GM21515 (cell line): Measurements from ENCODE around the gene ERC2.

Experiments
- ATAC-seq: cut with Tn5 transposase; IDR thresholded peaks from one replicate; pipeline ENCODE4 v1.9.1; 2021; ENCODE audit not compliant: unreplicated experiment

The ERC2 gene

DNA sequence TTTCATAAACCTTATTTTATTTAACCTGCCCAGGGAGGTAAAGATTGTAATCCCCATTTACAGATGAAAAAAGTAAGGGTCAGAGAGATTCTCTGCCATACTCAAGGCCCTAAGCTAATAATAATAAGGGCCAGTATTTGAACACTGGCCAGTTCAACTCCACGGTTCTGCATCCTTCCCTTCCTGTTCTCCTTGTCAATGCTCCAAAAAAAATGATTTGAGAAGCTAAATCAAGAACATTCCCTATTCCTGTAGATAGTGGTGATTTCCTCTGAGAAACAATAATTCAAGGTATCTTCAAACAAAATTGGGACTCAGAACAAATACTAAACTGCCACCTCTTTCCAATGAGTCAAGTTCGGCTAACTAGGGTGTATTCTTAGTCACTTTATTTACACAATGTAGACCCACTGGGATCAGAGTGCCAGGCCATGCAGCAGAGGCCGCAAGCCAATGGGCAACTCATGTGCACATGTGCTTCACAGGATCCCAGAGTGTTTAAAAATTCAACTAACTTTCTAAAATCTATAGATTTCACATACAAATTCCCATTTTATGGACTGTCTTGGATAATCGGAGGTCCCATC is 521.6 kb downstream of the ERC2 start:
- no peak for ATAC-seq

DNA sequence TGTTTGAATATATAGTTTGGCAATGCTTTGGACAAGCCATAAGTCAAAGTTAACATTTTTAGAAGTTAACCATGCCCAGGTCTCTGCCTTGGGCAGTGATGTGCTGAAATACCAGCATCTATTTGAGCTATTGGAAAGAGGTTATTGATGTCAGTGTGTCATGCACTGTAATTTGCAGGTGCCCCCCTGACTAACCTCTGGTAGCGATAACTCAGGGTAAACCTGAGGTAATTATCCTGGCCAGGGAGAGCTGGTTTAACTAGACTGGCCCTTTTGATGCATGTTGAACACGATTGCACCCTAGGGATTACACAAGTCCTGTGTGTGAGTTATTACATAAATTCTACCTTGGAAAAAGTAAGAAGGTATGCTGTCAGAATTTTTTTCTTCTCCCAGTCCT is 525.4 kb downstream of the ERC2 start:
- ATAC-seq, result no peak

DNA sequence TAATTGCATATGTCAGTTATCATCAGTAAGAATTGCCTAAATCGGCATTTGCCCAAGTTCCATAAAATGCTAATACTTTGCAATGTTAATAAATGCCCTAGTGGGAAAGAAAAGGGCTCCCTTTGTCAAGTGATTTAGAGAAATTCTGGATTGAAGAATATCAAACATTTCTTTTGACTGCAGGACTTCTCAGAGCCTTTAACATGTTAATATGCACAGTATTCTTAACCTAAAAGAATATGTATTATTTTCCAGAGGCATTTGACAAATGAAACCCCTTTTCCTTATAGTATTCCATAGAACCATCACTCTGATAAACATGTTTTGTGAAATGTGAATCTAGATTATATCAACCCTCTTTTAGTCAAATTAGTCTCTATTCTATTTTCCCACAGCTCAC is 529.0 kb downstream of the ERC2 start:
- ATAC-seq, result no peak

DNA sequence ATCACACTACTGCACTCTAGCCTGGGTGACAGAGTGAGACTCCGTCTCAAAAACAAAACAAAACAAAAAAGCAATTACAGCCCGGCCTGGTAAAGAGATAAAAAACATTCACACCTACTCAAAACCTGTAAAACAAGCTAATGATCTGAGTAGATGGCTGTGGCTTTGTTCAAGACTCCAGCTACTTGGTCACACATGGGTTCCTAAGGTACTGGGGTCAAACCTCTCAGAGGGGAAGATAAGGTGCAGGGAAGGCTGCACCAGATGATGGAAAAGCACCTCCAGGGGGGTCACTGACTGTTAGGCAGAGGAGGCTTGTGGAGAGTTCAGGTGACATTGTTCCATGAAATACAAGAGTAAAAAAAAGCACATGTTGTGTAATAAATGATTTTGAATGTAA is 531.0 kb downstream of the ERC2 start:
- ATAC-seq, result no peak

DNA sequence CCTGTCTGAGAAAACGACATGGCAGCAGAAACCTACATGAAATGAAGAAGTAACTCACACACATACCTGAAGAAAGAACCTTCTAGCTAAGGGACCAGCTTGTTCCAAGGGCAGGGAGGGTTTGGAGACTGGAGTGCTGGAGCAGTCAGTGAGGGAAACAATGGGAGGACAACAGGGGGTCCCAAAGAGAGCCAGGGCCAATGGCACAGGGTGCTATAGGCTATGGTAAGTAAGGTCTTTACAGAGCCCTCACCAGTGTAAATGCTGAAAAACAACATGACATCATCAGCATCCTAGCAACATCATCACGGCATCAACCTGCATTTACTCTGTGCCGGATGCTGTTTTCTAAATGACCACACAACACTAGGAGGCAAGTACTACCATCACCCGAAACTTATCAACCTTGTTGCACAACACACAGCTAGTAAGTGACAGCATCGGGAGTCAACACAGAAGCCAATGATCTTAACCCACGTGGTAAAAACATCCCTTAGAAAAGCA is 531.7 kb downstream of the ERC2 start:
- no peak for ATAC-seq

DNA sequence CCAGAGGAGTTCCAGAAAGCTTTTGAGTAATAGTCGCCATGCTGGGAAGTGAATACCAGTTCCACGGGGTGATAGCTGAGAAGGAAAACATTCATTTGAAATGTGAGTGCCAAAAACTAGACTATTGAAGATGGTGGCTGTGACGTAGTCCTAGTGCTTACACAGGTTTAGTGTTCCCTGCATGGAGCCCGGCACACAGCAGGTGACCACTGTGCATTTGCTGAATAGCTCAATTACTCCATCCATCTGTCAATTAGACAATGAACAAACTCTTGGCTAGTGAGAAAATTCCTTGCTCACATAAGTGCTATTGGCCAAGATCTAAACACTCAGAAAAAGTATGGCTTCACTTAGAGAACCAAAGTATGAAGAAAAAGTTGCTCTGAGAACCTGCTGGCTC is 533.0 kb downstream of the ERC2 start:
- ATAC-seq, result no peak

DNA sequence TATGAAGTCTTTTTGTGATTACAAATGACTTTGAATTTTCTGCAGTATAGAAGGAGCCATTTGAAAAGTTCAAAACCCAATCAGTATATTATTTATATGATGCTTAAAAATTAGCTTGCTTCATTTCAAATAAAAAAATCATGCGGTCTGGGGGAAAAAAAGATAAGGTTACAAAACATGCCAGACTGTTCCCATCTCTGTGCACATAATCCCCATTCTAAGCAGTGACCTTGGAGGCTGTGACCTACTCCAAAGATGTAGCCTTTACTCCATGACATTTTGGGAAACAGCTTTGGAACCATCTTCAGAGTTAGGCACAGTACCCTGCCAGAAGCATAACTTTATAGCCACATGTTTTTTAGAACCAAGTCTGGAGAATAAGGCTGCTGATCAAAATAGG is 533.5 kb downstream of the ERC2 start:
- no peak for ATAC-seq

DNA sequence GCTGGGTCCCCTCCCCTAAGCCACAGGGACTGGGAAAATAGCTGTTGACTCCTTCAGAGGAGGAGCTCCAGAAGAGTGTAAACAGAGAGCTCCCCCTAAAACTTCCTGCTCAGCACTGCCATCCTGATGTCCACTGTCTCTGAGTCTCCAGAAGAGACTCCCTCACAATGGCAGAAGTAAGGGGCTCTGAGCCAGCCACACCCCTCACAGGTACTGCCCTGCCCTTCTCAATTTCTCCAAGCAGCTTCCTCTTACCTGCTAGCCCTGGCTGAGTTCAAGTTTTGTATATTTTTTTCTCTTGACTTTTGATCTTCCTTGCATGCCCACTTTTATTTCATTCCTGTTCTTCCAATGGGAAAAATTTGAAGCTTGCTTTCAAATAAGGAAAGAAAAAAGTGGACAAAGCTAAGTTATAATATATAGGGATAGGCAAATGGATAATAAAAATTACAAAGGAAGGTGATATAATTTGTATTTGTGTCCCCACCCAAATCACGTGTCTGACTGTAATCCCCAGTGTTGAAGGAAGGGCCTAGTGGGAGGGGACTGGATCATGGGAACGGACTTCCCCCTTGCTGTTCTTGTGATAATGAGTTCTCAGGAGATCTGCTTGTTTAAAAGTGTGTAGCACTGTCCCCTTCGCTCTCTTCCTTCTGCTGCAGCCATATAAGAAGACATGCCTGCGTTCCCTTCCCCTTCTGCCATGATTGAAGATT is 539.0 kb downstream of the ERC2 start:
- ATAC-seq, result no peak

DNA sequence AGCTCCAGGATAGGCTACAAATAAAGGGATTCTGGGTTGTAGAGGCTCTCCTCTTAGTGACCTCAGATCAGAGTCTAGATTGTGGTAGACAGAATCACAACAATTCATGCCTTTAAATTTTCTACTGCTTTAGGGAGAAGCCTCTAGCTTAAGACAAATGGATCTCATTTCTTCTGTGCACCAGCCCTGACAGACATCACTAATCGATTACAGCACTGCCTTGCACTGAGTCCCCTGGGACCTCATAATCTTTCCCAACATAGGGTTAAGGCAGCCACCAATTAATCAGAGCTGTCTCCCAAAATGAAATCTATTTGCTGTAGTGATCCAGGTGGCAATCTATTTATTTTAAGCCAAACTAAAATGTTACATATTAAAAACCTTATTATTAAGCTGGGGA is 544.6 kb downstream of the ERC2 start:
- ATAC-seq, result no peak

DNA sequence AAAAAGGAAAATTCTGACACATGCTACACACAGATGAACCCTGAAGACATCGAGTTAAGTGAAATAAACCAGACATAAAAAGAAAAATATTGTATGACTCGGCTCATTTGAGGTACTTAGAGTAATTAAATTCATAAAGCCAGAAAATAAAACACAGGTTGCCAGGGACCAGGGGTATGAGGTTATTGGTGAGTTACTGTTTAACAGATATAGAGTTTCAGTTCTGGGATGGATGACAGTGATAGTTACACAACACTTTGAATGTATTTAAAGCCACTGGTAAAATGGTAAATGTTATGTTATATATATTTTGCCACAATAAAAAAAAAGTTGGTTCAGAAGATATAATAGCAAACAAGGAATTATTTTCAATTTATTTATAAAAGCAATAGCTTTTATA is 545.1 kb downstream of the ERC2 start:
- ATAC-seq, result no peak

DNA sequence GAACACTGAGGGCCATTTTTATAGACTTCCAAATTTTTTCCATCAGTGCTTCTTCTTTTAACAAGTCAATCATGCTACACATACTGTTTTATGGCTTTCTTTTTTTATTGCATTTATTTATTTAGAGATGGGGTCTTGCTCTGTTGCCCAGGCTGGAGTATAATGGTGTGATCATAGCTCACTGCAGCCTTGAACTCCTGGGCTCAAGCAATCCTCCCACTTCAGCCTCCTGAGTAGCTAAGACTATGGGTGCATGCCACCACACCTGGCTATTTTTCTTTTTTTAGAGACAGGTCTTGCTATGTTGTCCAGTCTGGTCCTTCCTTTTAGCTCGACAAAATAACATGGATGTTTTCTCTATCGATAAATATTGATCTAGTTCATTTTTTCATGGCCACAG is 555.4 kb downstream of the ERC2 start:
- ATAC-seq, result no peak

DNA sequence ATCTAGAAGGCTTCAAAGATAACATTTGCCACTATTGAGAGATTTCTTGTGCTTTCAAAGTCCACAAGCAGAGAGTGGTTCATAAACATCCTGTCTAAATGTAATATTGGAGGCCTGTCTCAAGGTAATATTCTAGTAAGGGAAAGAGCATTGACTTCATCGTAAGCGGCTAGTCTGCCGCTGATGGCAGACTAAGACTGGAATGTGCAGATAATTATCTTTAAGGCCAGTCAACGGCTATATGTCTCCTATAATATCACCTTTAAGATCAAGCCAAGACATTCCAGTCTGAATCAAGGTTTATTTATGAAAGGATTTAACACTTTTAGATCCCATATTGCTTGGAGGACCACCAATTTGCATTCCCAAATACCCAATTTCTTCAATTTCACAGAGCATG is 557.0 kb downstream of the ERC2 start:
- no peak for ATAC-seq

DNA sequence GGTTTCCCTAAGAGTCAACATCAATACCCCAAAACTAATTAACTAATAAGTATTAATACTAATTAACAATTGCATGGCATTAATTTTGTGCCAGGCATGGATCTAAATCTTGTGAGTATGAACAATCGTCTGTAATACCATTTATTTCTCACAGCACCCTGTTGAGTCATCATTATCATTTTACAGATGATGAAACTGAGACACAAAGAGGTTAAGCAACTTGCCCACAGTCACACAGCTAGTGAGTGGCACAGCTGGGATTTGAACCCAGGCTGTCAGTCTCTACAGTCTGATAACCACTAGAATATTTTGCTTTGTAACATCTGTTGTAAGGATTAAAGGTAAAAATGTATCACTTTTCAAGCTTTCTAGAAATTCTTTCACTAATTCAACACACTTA is 557.7 kb downstream of the ERC2 start:
- no peak for ATAC-seq

DNA sequence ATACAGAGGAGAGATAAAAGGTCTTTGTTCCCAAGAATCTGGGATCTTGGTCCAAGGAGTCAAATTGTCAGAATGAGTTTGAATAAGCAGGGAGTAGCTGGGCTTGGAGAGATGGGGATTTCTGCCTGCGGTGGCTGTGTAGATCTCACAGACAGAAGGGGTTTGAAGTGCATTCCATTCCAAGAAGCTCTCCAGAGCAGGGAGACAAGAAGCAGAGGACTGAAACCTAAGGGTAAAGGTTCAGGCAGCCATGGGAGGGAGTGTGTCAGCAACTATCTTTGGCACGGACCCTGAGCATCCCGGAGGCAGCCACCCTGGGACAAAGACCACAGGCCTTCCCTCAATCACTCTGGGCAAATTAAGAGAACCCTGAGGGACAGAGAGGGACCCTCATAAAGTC is 558.9 kb downstream of the ERC2 start:
- no peak for ATAC-seq

DNA sequence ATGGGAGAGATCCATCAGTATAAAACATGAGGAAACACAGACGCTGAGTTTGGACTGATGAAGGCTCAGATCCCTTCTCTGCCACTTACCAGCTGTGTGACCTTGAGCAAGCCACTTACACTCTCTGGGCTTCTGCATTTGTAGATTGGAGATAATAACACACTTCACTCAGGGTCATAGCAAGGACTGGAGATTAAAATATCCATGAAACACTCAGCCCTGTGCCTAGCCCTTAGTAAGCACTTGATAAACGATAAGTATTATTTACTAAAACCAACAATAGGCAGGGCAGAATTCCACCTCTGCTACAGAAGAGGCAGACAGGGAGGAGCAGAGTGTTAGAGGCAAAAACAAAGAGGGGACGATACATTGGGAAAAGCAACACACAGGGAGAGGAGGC is 560.7 kb downstream of the ERC2 start:
- ATAC-seq, result no peak

DNA sequence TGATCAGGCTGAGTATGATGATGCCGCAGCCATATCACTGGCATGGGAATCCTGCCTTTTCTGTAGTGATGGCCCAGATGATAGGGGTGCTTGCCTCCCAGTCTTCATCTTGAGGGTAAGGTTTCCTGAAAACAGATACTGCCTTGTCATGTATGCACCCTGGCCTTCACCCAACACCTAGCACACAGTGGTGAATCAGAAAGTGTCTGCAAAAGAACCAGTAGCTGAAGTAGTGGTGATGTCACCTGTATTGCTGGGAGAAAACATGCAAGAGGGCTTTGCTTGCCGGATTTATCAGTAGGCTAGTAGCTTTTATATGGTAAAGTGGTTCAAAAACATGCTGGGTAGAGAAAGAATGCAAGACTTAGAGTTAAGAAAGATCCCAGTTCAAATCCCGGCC is 561.4 kb downstream of the ERC2 start:
- ATAC-seq, result no peak

DNA sequence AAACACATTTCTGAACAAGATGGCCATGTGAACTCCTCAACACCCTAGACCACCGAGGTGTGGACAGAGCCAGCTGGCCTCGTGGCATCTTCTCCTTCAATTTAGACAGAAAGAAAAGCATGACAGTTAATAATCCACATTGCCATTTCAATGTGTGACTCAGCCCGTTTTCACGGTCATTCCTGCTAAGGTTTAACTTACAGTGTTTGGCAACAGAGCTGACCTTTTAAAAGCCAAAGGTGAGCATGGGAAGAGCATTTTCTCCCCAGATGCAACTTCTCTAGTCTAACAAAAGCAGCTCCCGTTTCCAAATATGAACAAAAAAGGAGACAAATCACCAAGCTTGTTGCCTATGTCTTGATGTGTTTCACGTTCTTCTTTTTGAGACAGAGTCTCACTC is 563.6 kb downstream of the ERC2 start:
- no peak for ATAC-seq

DNA sequence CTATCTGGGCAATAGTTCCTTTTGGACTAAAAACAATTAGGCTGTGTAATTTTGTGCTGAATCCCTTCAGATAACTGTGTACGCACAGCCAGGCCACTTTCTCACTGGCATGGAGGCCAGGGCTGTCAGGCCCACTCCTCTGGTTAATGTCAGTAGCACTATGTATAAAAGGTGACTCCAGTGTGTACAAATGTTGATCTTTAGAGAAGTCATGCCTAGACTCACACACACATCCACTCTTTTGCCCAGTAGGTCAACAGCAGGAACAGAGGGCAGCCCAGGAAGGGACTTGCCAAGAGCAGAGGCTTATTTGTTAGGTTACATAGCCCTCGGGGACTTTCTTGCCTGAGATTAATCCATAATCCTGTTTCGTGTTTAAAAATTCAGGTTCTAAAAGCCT is 564.6 kb downstream of the ERC2 start:
- no peak for ATAC-seq

DNA sequence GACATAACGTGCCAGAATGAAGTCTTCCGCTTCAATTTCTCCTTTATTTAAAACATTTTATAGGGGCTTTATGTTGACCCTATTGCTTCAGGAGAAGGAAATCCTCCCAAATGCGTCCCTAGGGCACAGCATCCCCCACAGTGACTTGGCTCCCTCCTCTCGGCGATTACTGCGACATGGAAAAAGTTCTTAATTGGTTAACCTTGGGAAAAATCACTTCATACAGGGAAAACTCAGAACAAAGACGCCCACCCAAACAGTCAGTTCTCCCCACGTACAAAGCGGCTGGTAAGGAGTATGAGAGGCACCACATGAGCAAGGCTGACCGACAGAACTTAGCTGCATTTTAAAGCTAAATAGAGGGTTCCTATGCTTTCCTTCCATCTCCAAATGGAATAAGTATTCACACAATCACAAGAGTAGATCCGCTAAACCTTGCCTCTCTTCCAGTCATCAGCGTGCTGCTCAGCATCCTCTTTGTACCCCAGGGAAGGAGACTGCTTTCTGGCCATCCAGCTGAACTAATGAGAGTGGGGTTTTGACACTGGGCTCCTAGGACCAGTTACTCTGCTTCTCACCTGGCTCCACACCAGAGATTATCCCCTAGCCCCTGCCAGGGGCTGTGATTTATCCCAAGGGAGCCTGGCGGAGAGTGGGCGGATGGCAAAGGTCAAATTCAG is 565.9 kb downstream of the ERC2 start:
- no peak for ATAC-seq

DNA sequence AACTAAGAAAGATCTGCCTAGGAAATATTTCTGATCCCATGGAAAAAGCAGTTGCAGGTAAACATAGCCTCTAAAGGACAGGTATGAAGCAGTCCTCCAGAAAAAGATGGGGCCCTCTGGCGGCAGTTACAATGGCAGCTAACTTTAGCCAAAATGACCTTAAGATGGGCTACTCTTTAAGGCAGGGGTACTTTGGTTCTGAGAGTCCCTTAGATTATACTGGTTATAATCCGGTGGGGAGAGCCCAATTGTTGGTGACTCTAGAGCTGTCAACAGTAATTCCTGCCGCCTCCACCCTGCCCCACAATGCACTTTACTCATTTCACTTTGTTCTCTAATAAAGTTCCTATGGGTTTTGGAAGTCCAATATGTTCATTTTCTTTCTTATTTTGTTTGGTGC is 568.4 kb downstream of the ERC2 start:
- ATAC-seq, result no peak

DNA sequence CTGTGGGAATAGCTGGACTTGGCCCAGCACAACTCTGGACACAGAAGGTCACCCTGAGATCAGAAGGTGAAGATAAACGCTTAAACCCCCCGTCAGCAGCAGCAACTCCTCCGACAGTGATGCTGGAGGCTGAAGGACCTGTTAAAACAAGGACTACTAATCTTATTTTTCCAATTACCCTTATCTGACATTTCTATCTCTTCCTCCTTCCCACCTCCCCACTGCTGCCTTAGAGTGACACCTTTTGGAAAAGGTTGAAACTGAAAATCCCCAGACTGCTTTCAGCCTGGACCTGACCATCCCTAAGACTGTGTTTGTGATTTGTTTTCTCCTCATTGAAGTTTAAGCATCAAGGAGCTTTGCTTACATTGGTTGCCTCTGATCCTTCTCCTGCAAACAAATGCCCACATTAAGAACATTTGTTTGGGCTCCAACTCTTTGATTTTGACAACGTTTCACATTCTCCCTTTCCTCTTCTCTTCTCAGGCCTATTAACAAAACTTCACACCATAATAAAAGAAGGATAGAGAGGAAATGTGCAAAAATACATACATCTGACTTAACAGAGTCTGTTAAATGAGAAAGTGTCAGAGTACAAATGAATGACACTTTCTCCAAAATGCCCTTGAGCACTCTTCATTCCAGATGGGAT is 570.6 kb downstream of the ERC2 start:
- no peak for ATAC-seq
